Measurements from ENCODE around the gene SLC22A4. TPM values are rescaled to one million over a fixed set of nuclear protein-coding genes. Genes with fewer than 3 reads are reported as not detected.

The SLC22A4 gene
- total and polyA plus RNA-seq, 7 donors, result 1.1 to 17.5 (median 2.8) TPM

GRCh38 chr5:132262882-132263547 lies 31.2 kb upstream of the SLC22A4 start:
- Histone ChIP-seq H3K27ac (no peak overlapping the region), H3K4me1 (peaks cover 9% of the 10 kb centered on the region)
- intact Hi-C loops (cut with DNase I), result no loop called here

DNA sequence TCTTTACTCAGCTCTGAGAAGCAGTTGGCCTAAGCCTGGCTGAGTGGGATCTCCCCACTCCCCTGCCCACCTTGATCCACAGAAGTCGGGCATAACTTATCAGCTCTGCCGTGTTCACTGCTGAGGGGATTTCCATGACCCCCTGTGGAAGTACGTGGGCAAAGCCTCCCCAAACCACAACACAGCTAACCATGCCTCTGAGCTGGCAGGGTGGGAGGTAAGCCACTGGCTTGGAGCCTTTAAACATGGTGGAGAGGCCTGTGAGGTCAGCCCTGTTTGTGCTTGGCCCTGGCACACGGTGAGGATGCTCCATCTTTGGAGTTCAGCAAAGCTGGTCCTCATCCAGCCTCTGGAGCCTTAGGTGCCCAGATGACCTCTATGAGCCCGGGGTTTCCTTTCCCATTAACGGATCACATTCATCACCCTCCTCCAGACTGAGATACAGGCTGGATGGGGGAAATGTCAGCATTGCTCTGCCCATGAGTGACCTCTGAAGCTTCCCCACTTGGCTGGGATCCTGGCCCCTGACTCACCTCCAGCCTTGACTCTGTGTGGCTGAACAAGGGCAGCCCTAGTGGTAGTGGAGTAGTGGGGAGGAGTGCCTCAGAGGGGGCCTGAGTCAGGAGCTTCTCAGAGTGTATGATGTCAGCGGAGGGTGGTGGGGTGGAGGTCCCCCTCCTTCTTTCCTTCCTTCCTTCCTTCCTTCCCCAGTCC lies 30.5 kb upstream of the SLC22A4 start:
- peaks cover 9% of the 10 kb centered on the region for H3K4me1 ChIP-seq
- no peaks in the 10 kb centered on the region for H3K9me3 ChIP-seq
- WGBS, 3 donors, result 52 to 63% (median 52%) methylated on average over 7 of the region's 7 CpGs
- DNase-seq, result peak in 1 of 2 donors; percentile 80
- no peaks in the 10 kb centered on the region for H3K36me3 ChIP-seq (ENCODE audit: insufficient read depth in 1 of 2, low read depth in 1 of 2)
- H3K4me3 ChIP-seq, result no peak overlapping the region
- peak overlapping the region; percentile 16 for H3K27ac ChIP-seq
- no peak for TF ChIP-seq CTCF (IDR thresholded peaks at IDR 0.05)
- intact Hi-C loops (cut with DNase I), result no loop called here
- peak; percentile 44 to 72 (median 54) for ATAC-seq
- no peaks in the 10 kb centered on the region for H3K27me3 ChIP-seq (ENCODE audit: insufficient read depth in 3 of 3, low read length in 2 of 3)

More at GRCh38 chr5:132262882-132263547, 31.2 kb upstream of the SLC22A4 start:
- TF ChIP-seq CTCF (IDR thresholded peaks at IDR 0.05), result no peak
- Histone ChIP-seq H3K27me3 (ENCODE audit: insufficient read depth in 3 of 3, low read length in 2 of 3) (peaks cover 0 to 4% (median 0%) of the 10 kb centered on the region in 3 donors), H3K9me3 (no peaks in the 10 kb centered on the region), H3K36me3 (ENCODE audit: insufficient read depth in 1 of 2, low read depth in 1 of 2) (no peaks in the 10 kb centered on the region), H3K4me3 (no peak overlapping the region)
- WGBS, 3 donors, result 67 to 80% (median 80%) methylated on average over 2 of the region's 2 CpGs
- no peak for ATAC-seq
- DNase-seq, result no peak

GRCh38 chr5:132264546-132265335 lies 29.5 kb upstream of the SLC22A4 start:
- Histone ChIP-seq H3K9me3 (no peaks in the 10 kb centered on the region), H3K4me1 (peaks cover 9% of the 10 kb centered on the region), H3K27ac (peak overlapping the region; percentile 65), H3K4me3 (no peak overlapping the region), H3K36me3 (ENCODE audit: insufficient read depth in 1 of 2, low read depth in 1 of 2) (no peaks in the 10 kb centered on the region), H3K27me3 (ENCODE audit: insufficient read depth in 3 of 3, low read length in 2 of 3) (no peaks in the 10 kb centered on the region)
- intact Hi-C loops (cut with DNase I), result no loop called here
- 60 to 69% (median 66%) methylated on average over 4 of the region's 4 CpGs for WGBS, 3 donors
- no peak for ATAC-seq
- no peak for DNase-seq
- TF ChIP-seq CTCF (IDR thresholded peaks at IDR 0.05), result no peak

- intact Hi-C loops (cut with DNase I), result no loop called here
- Histone ChIP-seq H3K4me3 (no peak overlapping the region), H3K36me3 (ENCODE audit: insufficient read depth in 1 of 2, low read depth in 1 of 2) (no peaks in the 10 kb centered on the region), H3K27ac (peak overlapping the region; percentile 65), H3K27me3 (ENCODE audit: insufficient read depth in 3 of 3, low read length in 2 of 3) (no peaks in the 10 kb centered on the region), H3K9me3 (no peaks in the 10 kb centered on the region), H3K4me1 (peaks cover 9% of the 10 kb centered on the region)
- 48 to 57% (median 49%) methylated on average over 8 of the region's 8 CpGs for WGBS, 3 donors
- DNase-seq (peak; percentile 44 to 63), ATAC-seq (peak in 3 of 4 donors; percentile 32 to 58 (median 38))
- no peak for TF ChIP-seq CTCF (IDR thresholded peaks at IDR 0.05)
Observed at GRCh38 chr5:132265336-132266030, 28.7 kb upstream of the SLC22A4 start.

Measured in psoas muscle (tissue), 8 donors.